ENCODE measurements around the gene HOXA1.

HOXA1 gene

GRCh38 chr7:27116031-27116961 is 20.5 kb upstream of the HOXA1 start:
- no peak for DNase-seq

DNA sequence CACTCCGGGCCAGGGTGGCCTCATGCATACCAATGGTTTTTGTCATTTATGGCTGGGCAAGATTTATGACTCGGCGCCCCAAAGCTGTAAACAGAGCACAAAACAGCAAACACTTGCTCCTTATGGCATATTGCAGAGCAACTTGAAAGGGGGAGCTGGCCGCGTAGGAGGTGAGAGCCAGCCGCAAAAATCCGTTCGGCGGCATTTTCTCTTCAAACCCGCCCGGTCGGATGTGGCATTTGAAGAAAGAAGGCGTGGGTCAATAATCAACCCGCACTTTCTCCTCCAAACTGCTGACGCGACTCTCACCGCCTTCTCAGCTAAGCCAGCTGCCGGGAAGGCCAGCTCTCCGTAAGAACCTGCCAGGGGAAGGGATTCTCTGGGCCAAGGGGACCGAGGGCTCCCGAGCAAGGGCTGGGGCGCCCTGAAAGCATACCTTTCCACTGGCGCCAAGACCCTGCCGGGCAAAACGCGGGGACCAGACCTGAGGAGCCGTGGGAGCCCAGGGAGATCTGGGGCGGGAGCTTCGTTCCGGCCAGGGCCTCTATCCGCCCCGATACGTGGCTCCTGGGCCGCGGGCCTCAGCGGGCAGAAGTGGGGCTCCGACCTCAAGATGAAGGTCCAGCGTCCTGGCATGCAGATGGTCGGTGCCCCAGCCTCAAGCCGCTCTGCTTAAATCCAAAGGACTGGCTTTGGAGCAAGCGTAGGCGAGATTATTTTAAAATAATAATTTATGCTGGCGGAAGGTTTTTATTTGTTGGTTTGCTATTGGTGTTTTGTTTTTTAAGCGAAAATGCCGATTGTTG is 19.6 kb upstream of the HOXA1 start:
- DNase-seq: no peak

DNA sequence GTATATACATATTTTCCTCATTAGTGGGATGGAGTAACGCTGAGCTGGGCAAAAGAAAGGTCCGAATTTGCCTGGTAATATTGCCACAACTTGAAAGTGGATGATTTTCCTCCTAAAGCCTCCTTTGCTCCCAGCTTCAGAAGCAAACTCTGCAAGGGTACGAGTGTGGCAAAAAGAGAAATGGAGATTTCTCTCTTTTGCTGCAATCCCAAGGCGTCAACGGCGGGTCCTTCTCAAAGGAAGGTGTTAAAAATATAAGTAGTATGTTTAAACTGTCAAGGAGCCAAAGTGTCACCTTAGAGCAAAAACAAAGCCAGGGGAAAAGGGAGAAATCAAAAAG is 19.1 kb upstream of the HOXA1 start:
- DNase-seq: no peak

DNA sequence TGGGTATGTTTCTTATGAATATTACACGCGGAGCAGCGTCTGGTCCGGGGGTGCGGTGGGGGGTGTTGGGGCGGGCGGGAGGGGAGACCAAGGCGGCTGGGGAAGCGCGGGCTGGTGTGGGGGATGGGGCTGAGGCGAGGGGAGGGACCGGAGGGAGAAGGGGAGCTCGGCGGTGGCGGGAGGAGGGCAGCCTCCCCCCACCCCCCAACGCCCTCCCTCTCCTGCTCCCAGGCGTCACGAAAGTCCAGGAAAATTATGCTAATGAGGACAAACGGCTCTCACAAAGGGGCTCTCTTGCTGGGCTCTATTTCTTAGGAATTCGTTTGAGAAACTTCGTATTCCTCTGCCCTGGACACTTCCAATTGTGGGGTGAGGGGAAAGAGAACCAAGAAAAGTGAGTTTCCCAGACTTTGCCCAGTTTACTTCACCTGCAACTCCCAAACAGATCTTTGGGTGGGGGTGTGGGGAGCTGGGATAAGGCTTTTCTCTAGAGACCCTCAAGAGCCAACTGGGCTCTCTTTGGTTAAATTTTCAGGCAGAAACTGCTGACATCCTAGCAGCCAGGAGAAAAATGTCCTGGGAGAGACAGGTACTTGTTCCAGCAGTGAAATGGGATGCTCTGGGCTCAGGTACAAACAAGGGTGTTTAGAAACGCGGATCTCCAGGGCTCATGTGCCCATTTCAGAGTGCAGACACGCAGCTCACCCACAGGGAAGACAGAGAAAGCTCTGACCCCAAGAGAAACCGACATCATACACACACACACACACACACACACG is 18.4 kb upstream of the HOXA1 start:
- no peak for DNase-seq

DNA sequence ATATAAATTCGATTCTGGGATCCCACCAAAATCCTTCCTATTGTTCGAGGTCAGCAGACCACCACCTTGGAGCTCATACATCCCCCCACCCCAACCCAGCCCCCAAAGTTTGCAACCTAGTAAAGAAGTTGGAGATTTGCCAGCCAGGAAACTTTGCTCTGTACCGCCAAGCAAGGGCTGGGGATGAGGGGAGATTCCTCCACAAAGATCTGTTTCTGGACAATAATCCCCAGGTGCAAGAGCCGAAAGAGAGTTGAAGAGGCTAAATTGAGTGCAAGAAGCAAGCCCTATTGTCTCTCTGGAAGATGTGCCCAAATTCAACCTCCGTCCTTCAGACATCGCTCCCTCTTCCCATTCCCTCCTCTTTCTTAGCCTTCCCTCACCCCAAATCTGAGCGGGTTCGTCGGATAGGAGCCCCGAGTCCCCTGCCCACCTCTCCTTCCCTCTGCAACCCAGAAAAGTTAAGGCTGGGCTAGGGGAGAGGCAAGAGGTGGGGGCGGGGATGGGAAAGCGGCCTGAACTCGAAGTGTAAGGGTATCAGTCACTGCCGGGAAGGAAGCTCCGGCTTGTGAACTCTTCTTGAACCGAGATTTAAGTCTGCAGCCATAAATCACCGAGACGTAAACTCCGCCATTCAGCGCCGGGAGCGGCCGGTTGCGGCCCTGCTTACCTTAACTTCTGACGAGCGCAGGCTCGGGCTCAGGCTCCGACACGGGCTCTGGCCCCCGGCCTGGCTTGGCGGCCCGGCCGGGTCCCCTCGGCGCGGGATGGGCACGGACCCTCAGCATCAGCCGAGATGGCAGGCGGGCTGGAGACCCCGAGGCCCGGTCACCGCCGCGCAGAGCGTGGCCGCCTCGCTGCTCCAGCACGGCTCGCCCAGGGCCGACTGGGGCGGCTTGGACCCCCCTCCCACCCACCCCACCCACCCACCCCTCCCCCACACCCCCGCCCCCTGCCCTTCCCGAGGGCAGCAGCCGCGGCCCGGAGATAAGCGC is 17.5 kb upstream of the HOXA1 start:
- DNase-seq: no peak

DNA sequence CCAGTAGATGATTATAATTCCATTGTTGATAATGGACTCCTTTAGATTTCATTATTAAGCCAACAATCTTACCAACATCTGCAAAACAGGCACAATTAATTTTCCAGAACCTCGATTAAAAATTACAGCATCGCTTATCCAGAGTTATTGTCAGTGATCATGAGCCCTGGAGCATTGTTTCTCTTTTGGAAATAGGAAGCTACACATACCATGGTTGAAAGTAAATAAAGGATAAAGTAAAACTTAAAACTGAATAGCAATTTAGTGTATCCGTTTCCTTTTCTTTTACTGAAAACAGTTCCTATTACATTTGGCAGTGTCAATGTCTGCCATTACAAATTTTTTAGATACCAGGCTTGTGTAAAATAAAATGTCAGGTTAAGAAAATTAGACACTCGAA is 16.6 kb upstream of the HOXA1 start:
- DNase-seq: no peak

DNA sequence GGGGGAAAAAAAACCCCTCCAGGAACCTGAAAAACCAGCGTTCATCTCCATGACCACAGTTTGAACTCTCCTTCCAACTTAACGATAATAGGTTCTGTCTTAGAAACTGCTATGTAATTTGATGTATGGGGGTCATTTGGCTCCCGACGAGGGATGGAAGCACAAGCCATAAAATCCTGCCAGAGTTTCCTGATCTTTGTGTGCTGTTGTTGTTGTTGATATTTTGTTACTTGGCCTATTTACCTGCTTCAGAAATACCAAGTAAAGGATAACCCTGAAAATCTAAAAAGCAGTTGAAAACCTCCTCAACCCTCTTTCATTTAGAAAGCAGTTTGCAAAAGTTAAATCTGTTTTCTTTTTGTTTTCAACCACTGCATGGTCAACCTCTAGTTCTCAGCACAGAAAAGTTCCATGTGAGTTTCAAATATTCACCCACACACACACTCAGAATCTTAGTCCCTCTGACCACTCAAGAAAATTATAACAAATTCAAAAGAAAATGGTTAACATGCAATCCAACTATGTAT is 16.0 kb upstream of the HOXA1 start:
- no peak for DNase-seq

DNA sequence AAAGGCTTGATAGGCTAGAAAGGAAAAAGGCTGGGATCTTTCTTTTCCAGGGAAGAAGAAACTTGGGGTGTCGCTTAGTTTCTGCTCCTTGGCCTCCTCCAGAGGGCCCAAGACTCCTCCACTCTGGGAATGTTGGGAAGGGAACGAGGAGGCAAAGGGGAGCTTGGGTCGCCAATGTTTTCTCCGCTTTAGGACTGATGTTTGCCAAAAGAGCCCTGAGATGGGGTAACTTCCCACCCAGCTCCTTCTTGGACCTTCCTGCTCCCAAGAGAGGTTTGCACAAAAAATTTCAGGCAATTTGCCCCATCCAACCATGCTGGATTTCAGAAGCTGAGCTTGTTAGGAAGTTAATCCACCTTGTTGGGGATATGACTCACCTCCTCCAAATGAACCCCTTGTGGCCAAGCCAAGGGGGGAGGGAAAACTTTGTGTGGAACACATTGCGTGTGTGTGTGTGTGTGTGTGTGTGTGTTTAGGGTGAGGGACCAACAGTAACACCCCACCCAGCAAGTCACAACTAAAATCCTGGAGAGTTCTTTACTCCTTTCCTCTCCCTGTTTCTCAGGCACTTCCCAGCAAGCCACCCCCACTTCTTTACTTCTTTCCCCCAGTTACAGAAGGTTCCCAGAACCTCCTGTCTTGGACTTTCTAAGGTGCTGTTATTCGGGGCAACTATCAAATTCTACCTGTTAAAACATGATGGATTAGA is 15.4 kb upstream of the HOXA1 start:
- DNase-seq: no peak

DNA sequence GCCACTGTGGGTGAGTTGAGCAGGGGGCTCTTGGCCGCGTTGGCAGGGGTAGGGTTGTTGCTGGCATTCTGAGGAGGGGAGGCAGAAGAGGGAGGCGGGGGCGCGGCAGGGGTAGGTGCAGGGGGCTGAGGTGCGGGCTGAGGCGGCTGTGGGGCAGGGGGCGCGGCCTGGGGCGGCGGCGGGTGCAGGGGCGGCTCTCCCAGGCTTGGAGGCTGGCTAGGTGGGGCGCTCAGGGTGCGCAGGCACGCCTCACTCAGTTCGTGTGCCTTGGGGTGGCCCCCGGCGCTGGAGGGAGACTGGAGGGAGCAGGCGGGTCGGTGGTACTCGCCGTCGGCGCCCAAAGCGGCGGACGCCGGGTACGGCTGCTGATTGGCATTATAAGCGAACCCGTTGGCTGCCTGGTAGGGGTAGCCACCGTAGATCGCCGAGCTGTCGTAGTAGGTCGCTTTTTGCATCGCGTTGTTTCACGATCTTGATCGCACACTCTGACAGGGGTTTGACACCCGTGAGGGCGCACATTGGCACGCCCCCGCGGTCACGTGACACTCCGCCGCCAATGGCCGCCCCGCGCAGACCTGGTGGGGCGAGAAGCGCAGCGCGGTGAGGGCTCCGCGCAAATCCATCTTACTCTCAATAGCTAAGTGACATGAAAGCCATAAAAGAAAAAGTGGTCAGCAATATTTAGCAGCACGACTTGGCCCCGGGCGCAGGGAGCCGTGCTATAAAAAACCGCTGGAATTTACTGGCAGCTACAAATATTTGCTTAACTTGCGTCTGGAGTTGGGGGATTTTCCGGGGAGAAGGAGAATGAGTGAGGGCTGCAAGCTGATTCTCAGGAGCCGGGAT is 14.6 kb upstream of the HOXA1 start:
- DNase-seq: no peak

DNA sequence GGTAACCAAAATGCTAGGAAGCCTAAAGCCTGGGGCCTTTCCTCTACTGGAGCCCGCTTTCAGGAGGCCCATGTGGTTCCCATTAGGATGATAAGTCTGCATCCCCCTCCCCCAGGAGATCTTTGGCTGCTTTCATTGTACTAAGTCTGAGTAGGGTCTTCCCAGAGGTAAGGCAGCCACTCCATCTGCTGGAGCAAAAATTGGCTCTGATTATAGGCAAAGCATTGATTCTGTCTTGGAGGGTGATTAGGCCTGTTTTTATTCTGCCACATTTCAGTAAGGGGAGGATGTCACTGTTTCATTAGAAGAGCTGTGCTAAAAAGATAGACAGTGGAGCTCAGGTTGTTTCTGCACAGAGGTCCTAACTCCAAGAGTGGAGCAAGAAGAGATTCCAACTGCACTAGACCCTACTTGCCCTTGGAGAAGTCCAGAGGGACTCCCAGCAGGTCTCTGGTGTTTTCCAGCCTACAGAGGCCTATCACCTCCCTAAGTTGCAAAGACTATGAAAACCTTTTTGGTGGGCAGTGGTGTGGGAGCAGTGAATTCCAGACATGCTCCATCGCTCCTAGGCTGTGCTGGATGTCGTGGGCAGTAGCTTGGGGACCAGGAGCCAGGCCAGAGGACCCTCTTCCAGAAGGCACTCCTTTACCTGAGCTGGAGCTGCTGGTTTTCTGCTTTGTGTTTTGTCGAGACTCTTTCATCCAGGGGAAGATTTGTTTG is 13.8 kb upstream of the HOXA1 start:
- no peak for DNase-seq

GRCh38 chr7:27108390-27109127 is 12.8 kb upstream of the HOXA1 start:
- DNase-seq: no peak

- no peak for DNase-seq
Measured at GRCh38 chr7:27107391-27108381, 11.9 kb upstream of the HOXA1 start.

GRCh38 chr7:27106901-27107240 is 11.1 kb upstream of the HOXA1 start:
- no peak for DNase-seq

GRCh38 chr7:27106181-27106900 is 10.5 kb upstream of the HOXA1 start:
- no peak for DNase-seq

DNA sequence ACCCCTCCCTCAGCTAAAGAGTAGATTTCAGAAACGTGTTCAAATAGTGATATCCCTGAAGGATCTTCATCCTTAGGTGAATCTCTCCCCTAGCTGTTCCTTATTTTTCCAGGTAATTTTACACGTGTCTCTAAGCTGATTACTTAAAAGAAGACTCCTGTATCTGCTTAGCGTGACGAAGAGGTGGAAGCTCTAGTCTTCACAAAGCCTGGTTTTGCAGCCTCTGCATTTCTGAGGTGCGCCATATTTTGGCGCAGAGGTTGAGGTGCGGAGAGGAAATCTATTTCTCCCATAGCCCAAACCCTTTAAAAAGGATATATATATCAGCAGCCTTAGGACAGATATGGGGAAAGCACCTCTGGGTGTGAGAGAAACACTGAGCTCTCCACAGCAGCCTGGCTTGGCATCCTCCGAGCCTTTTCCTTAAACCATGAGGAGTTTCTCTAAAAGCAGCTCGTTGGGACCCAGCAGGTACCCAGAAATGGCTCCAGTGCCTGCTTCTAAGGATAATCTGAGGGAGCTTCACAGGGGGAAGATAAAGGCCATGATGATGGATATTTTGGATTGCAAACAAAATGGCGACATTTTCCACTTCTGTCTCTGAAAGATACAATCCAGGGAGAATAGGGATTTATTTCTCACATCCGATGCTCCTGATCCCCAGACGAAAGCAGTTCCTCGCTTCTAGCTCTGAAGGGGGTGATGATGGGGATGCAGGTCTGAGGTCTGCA is 9.7 kb upstream of the HOXA1 start:
- DNase-seq: no peak

Data from NCI-H524 treated with DMSO at 0.1 percent for 48 hours (cell line).